Breast epithelium (tissue), 4 donors: ENCODE data around the gene KATNA1. TPM values are rescaled to one million over a fixed set of nuclear protein-coding genes. Genes with fewer than 3 reads are reported as not detected.
A peak's percentile ranks its signal among the peaks of the same experiment; 100 is the strongest.

Source experiments
- DNase-seq, 2 donors: peaks; one replicate each; pipeline ENCODE4 v3.0.0-alpha.2; 2019; ENCODE audit warnings: low spot score in 2 of 2
- H3K27ac ChIP-seq, 2 donors: fragments of 200-600 bp; sonication (generic) in 1 of 2; one replicate each; pipeline ENCODE4 v1.5.1; 2016 to 2019; ENCODE audit warnings: mild to moderate bottlenecking in 1 of 2
- H3K27me3 ChIP-seq, 2 donors: fragments of 200-600 bp; sonication (generic) in 1 of 2; one replicate each; pipeline versions ENCODE4 v1.5.1 to v1.6.0; 2017 to 2019; ENCODE audit warnings: control low read depth in 1 of 2, mild to moderate bottlenecking in 1 of 2
- H3K36me3 ChIP-seq: fragments of 200-600 bp; one replicate; pipeline ENCODE4 v1.5.1; 2019
- H3K4me1 ChIP-seq, 2 donors: fragments of 200-600 bp; sonication (generic); one replicate each; pipeline ENCODE4 v1.5.1; 2016 to 2019; ENCODE audit warnings: control low read depth in 1 of 2
- H3K4me3 ChIP-seq, 3 donors: fragments of 200-600 bp; sonication (generic); 1 replicate in 2 of 3; 2 replicates in 1 of 3; pipeline ENCODE4 v1.5.1; 2016 to 2019; ENCODE audit warnings: mild to moderate bottlenecking in 3 of 3, moderate library complexity in 2 of 3
- H3K9me3 ChIP-seq, 2 donors: fragments of 200-600 bp; sonication (generic) in 1 of 2; one replicate each; pipeline ENCODE4 v1.5.1; 2016 to 2019; ENCODE audit warnings: control low read depth in 1 of 2
- CTCF ChIP-seq, 3 donors: fragments of 450-650 bp; IDR thresholded peaks; one replicate each; pipeline ENCODE4 v1.5.1; 2016 to 2017; ENCODE audit warnings: antibody characterized with exemption in 3 of 3, mild to moderate bottlenecking in 3 of 3, moderate library complexity in 3 of 3
- POLR2A ChIP-seq: fragments of 450-650 bp; IDR thresholded peaks from one replicate; pipeline ENCODE4 v1.6.1; 2016; ENCODE audit warnings: antibody characterized with exemption, mild to moderate bottlenecking, moderate library complexity
- POLR2AphosphoS5 ChIP-seq, 3 donors: sonication (generic); formaldehyde crosslinking; IDR thresholded peaks; one replicate each; pipeline ENCODE4 v1.6.1; 2017; ENCODE audit warnings: antibody characterized with exemption in 3 of 3
- intact Hi-C: fragments of 100-400 bp; cut with DNase I; formaldehyde crosslinking; loops from one replicate; pipeline ENCODE4 v1.15.1; 2023; ENCODE audit warnings: low total_unique reads
- total RNA-seq, 3 donors: library from RNA; depleted of rRNA; stranded (reverse); fragments of >200 nt; gene quantifications; one replicate each; pipeline ENCODE4 v1.1.0, GENCODE V29; 2016

KATNA1 gene
- total RNA-seq, result 10 to 100 TPM; 20.1 to 24.9 (median 21.1) TPM

GRCh38 chr6:149648148-149649145 lies at the start of gene KATNA1:
TSS of gene KATNA1 (minus strand) at chr6:149648714. CDS start at chr6:149638547, 10,167 bp downstream.
- peak; percentile 63 to 79 for DNase-seq
- no peaks in the 10 kb centered on the region for H3K4me1 ChIP-seq

DNA sequence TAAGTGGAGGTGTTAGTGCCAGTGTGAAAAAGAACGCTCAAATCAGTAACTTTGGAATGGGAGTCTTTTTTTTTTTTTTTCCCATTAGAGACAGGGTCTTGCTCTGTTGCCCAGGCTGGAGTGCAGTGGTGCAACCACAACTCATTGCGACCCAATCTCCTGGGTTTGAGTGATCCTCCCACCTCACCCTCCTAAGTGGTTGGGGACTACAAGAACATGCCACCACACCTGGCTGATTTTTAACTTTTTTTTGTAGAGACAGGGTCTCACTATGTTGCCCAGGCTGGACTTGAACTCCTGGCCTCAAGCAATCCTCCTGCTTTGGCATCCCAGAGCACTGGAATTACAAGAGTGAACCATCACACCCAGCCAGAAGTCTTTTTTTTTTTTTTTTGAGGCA lies 49.7 kb upstream of the KATNA1 start:
- intact Hi-C loops, result no loop called here
- H3K27me3 ChIP-seq, result no peaks in the 10 kb centered on the region
- no peak for DNase-seq
- no peaks in the 10 kb centered on the region for H3K36me3 ChIP-seq
- TF ChIP-seq POLR2AphosphoS5 (IDR thresholded peaks at IDR 0.05), result no peak
- no peak for TF ChIP-seq POLR2A
- no peak for TF ChIP-seq CTCF (IDR thresholded peaks at IDR 0.05)
- H3K4me1 ChIP-seq, result no peaks in the 10 kb centered on the region
- H3K4me3 ChIP-seq, result no peak overlapping the region
- no peak overlapping the region for H3K27ac ChIP-seq
- no peaks in the 10 kb centered on the region for H3K9me3 ChIP-seq

More at GRCh38 chr6:149648148-149649145, at the start of gene KATNA1:
- Histone ChIP-seq H3K27me3 (no peaks in the 10 kb centered on the region), H3K9me3 (no peaks in the 10 kb centered on the region), H3K36me3 (no peaks in the 10 kb centered on the region), H3K27ac (peak within 1 kb of the TSS; percentile 87 to 93), H3K4me3 (peak within 1 kb of the TSS; percentile 59 to 91 (median 78))
- TF ChIP-seq POLR2AphosphoS5 (IDR thresholded peaks at IDR 0.05) (peak; percentile 82 to 84 (median 82)), CTCF (IDR thresholded peaks at IDR 0.05) (no peak), POLR2A (peak; percentile 16)
- intact Hi-C loops, result no loop called here

DNA sequence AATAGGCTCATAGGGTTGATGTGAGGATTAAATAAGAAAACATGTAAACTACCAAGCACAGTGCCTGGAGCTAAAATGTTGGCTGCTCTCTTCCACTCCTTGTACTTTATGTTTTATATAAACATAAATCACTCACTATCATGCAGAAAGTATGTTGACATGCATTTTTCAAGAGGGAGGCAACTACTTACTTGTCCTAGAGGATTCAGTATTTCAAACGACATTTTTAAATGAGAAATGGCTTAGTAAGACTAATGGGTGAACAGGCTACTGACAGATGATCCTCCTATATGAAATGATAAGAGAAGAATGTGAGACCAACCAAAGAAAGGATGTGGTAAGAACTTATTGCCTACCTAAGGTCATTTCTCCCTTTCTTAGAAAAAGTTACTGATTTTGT lies 48.4 kb upstream of the KATNA1 start:
- H3K4me1 ChIP-seq, result no peaks in the 10 kb centered on the region
- H3K36me3 ChIP-seq, result no peaks in the 10 kb centered on the region
- no peaks in the 10 kb centered on the region for H3K9me3 ChIP-seq
- no peak for TF ChIP-seq CTCF (IDR thresholded peaks at IDR 0.05)
- TF ChIP-seq POLR2A, result no peak
- no peak for TF ChIP-seq POLR2AphosphoS5 (IDR thresholded peaks at IDR 0.05)
- no peak for DNase-seq
- H3K4me3 ChIP-seq, result no peak overlapping the region
- no peaks in the 10 kb centered on the region for H3K27me3 ChIP-seq
- no peak overlapping the region for H3K27ac ChIP-seq
- intact Hi-C loops, result no loop called here

DNA sequence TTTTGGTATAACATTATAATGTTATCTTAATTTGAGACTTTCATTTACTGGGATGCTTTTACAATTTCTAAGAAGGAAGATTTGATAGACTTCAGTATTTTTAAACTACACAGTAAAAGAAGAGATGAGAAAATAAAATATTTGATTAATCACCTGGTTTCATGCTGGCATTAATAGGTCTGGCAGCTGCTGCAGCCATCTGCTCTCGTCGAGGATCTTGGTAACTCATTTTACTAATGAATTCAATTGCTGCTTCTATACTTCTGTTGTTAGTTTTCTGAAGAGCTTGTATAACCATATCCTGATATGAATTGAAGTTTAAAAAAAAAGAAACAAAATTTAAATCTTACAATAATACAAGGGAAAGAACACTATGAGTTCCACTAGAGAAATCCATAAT lies 46.4 kb upstream of the KATNA1 start:
- Histone ChIP-seq H3K4me1 (no peaks in the 10 kb centered on the region), H3K27me3 (no peaks in the 10 kb centered on the region), H3K4me3 (no peak overlapping the region), H3K9me3 (no peaks in the 10 kb centered on the region), H3K27ac (no peak overlapping the region), H3K36me3 (no peaks in the 10 kb centered on the region)
- intact Hi-C loops, result no loop called here
- TF ChIP-seq CTCF (IDR thresholded peaks at IDR 0.05) (no peak), POLR2AphosphoS5 (IDR thresholded peaks at IDR 0.05) (no peak), POLR2A (no peak)
- no peak for DNase-seq

- Histone ChIP-seq H3K9me3 (no peaks in the 10 kb centered on the region), H3K36me3 (no peaks in the 10 kb centered on the region), H3K27me3 (no peaks in the 10 kb centered on the region), H3K4me3 (no peak overlapping the region), H3K4me1 (no peaks in the 10 kb centered on the region), H3K27ac (no peak overlapping the region)
- no peak for DNase-seq
- intact Hi-C loops, result no loop called here
- no peak for TF ChIP-seq POLR2AphosphoS5 (IDR thresholded peaks at IDR 0.05)
- no peak for TF ChIP-seq CTCF (IDR thresholded peaks at IDR 0.05)
Observed at GRCh38 chr6:149691201-149691600, 42.7 kb upstream of the KATNA1 start.
